DMS53 treated with DMSO at 0.1 percent for 48 hours (cell line): ENCODE data around the gene TPMT.
"Not testable (repeated sequence)": the region's sequence is repeated elsewhere in the genome, so short reads cannot be mapped to it uniquely, and the experiment has no call there.

Experiments used
- DNase-seq: peaks from one replicate; lab custom pipeline; 2025; ENCODE audit not compliant: unreplicated experiment; lab: John Stamatoyannopoulos, UW

TPMT gene

GRCh38 chr6:18154507-18155149 lies at the start of gene TPMT:
Gene TPMT (minus strand): TSS chr6:18155077. CDS start chr6:18149127, 5,950 bp downstream.
- DNase-seq, result peak; percentile 90

DNA sequence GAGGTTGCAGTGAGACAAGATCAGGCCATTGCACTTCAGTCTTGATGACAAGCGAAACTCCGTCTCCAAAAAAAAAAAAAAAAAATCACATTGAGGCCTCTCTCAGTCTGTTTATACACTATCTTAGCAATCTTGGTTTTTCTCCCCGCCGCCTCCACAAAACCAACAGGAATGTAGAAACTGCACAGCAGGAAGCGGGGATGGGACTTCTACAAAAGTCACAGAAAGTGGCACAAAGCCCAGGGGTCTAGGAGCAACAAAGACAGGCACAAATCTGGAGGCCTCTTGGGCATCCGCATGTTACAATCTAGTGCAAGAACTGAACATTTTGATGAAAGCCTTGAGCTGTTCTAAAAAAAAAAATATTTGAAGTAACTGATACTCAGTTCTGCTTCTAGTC lies 48.9 kb upstream of the TPMT start:
- DNase-seq, result no peak

- DNase-seq, result no peak
These were observed 37.1 kb upstream of the TPMT start for GRCh38 chr6:18192026-18192425.

DNA sequence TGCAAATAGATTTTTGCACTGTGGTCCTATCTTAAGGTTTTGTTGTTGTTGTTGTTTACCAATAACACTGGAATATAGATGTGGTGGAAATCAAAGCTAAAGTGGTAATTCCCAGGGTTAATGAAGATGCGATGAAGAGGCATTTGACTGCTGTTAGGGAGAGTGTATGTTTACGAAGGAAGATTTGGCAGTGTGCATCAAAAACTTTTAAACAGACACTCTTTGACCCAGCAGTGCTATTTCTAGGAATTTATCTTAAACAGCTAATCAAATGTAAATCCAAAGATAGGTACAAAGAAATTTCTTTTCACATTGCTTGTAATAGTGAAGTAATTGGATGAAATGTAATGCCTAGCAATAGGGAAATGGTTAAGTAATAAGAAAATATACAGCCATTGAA lies 34.3 kb upstream of the TPMT start:
- DNase-seq, result no peak

- DNase-seq, result no peak
These were observed 32.8 kb upstream of the TPMT start for GRCh38 chr6:18187701-18188100.

- no peak for DNase-seq
These were observed 31.8 kb upstream of the TPMT start for GRCh38 chr6:18186540-18187250.

DNA sequence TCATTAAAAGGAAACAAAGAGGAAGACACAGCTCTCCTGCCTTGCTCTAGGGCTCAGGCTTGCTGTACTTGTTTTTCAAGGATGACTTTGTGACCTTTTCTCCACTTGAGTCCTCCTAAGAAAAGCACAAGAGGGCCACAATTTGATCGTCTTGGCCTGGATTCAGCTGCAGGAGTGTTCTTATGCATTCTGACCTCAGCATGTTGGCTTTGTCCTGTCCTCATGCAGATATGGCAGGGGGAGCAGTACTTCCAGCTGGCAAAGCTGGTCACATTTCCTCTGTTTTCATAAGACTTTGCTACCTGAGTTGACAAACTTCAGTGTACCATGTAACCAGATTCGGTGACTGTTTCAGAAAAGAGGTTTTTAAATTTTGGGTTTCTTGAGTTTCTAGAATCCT lies 31.2 kb upstream of the TPMT start:
- no peak for DNase-seq

DNA sequence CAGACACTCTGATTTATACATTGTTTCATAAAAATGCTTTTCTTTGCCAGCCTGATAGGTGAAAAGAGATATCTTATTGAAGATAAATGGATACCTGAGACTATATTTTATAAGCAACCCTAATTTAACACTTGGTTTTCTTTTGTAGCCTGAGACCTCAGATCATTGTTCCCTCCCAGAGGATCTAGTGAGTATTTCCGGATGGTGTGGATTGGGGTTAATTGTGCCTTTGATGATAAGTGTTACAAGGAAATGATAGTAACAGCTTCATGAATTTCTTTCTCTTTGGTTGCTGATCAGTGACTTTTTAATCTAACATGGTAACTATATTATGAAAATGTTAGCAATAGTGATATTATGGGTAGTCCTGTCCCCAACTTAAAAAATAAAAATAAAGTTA lies 30.7 kb upstream of the TPMT start:
- DNase-seq, result no peak

DNA sequence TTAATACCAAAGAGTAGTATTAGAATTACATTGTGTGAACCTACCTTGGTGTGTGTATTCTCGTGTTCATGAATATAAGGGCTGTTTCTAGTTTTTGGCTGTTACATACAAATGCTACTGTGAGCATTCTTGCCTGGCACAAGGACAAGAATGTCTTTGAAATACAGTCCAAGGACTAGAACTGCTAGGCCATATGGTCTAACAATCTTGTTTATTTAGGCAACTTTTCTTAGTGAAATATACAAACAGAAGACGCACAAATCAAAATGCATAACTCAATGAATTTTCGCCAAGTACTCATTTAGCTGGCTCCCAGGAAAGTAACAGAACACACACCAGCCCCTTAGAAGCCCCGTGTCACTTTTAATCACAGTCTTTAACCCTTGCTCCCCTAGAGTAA lies 28.9 kb upstream of the TPMT start:
- DNase-seq, result no peak

DNA sequence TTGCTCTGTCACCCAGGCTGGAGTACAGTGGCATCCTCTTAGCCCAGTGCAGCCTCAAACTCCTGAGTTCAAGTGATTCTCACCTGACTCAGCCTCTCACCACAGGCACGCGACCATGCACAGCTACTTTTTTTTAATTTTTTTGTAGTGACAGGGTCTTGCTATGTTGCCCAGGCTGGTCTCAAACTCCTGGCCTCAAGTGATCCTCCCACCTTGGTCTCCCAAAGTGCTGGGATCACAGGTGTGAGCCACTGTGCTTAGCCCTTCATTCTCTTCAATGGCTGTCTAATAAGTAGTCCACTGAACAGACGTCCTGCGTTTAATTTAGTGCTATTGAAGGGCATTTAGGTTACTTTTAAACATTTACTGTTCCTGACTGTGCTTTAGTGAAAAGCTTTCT lies 27.7 kb upstream of the TPMT start:
- DNase-seq, result no peak

DNA sequence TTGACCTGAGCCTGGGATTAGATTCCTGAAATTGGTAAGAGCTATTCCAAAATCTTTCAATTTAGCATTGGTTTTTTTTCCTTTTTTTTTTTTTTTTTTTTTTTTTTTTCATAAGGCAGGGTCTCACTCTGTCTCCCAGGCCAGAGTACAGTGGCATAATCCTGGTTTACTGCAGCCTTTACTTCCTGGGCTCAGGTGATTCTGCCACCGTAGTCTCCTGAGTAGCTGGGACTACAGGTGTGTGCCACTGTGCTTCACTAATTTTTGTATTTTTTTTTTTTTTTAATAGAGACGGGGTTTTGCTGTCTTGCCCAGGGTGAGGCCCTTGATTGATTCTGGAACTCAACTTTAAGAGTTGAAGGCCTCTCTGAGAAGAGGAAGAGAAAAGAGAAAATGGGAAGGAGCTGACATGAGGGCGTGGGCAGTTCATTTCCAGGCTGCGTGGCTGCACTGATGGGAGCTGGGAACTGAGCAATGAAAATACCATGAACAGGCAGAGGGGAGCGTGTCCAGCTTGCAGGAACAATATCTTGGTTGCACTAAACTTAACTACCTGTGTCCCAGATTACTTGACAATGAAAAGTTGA lies 25.0 kb upstream of the TPMT start:
- DNase-seq, result no peak

DNA sequence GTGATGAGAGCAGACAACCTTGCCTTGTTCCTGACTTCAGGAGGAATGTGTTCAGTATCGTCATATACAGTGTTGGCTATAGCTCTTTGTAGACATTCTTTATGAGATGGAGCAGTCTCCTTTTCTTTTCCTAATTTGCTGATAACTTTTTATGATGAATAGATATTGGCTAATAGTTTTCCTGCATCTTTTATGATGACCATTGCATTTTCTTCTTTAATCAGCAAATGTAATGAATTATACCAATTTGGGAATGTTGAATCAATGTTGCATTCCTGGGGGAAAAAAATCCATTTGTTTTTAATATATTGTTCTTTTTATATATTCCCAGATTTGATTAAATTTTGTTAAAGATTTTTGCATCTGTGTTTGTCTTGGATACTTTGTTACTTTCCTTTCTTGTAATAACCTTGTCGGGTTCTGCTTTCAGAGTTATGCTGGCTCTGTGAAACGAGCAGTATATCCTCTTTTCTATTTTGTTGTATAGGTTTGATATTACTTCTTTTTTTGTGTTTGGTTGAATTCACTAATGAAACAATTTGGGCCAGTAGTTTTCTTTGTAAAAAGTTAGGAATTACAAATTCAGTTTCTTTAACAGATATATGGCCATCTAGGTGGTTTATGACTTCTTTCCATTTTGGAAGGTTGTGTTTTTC lies 24.2 kb upstream of the TPMT start:
- DNase-seq, result no peak

DNA sequence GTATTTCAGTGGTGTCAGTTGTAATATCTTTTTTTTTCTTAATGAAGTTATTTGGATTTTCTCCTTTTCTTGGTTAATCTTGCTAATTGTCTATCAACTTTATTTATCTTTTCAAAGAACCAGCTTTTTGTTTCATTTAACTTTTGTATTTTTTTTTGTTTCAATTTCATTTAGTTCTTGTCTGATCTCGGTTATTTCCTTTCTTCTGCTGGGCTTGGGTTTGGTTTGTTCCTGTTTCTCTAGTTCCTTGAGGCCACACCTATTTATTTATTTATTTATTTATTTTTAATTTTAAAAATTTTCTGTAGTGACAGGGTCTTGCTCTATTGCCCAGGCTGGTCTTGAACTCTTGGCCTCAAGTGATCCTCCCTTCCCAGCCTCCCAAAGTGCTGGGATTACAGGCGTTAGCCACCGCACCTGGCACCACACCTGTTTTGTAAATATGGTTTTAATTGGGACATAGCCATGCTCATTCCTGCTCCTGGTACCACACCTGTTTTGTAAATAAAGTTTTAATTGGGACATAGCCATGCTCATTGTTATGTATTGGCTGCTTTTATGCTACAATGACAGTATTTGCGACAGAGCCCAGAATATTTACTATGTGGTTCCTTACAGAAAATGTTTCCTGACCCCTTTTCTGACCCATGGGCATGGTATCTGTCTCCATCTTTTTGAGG lies 22.5 kb upstream of the TPMT start:
- no peak for DNase-seq

- DNase-seq, result not testable (repeated sequence)
These were observed 21.3 kb upstream of the TPMT start for GRCh38 chr6:18176198-18176597.

GRCh38 chr6:18171871-18172270 lies 17.0 kb upstream of the TPMT start:
- no peak for DNase-seq

DNA sequence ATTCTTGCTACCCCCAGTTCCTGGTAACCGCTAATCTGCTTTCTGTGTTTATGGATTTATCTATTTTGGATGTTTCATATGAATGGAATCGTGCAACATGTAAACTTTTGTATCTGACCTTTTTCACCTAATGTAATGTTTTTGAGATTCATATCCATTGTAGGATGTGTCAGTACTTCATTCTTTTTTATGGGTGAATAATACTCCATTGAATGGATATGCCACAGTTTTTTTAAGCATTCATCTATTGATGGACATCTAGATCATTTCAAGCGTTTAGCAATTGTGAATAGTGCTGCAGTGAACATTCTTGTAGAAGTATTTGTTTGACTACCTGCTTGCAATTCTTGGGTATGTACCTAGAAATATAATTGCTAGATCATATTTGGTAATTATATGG lies 13.4 kb upstream of the TPMT start:
- no peak for DNase-seq

- no peak for DNase-seq
These were observed 11.6 kb upstream of the TPMT start for GRCh38 chr6:18166312-18167036.

DNA sequence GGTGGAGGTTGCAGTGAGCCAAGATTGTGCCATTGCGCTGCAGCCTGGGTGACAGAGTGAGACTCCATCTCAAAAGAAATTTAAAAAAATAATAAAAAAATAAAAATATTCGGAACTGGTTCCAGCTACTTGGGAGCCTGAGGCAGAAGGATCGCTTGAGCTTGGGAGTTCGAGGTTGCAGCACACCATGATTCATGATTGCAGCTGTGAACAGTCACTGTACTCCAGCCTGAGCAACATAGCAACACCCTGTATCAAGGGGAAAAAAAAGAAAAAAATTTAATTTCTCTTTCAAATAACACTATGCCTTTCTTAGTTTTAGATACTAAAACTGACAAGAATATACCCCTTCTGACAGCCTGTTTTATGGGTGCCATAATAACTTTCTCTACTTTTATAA lies 10.9 kb upstream of the TPMT start:
- no peak for DNase-seq

- no peak for DNase-seq
These were observed 7.5 kb upstream of the TPMT start for GRCh38 chr6:18162401-18162800.

DNA sequence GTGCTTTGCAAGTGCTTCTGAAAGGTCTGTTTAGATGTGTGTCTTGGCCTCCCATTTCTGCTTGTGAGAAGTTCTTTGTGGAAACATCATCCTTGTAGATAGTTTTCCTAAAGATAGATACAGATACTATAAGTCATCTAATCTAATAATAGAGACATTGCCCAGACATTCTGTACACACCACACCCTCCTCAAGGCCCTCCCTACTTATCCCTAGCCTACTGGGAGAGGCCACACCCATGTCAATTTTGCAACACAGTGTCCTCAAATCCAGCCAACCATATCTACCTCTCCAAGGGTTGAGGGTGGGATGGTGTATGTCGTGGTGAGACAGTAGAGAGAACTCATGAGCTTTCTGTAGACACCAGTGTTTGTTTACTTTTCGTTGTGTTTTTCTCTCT lies 6.6 kb upstream of the TPMT start:
- no peak for DNase-seq

- no peak for DNase-seq
These were observed 6.0 kb upstream of the TPMT start for GRCh38 chr6:18160911-18161310.
